ENCODE results near the gene DDR2. TPM values are rescaled to one million over a fixed set of nuclear protein-coding genes. Genes with fewer than 3 reads are reported as not detected.

Gene DDR2
- total RNA-seq, 1 experiment from 2014 or later, result 0.77 TPM

DNA sequence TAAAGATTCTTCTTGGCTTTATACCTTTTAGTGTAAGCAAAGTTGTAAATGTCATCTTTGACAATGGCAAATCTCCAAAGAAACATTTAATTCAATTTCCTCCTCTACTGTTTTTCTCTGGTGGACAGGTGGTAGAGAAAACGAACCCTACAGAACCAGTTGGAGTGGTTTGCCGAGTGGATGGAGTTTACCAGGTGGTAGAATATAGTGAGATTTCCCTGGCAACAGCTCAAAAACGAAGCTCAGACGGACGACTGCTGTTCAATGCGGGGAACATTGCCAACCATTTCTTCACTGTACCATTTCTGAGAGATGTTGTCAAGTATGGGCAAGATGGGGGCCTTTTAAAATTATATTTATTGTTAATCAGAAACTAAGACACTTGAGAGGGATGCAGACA lies 44.9 kb upstream of the DDR2 start:
- BruUV-seq (replicated peaks), result no TSS peak
- peaks cover 12% of the 10 kb centered on the region; the same call in 1 of the 2 replicates for H3K79me2 ChIP-seq (ENCODE audit: low read length)
- POLR2A ChIA-PET (ENCODE audit: unreplicated experiment), result no interaction called here
- H4K20me1 ChIP-seq (ENCODE audit: low read length), result no peaks in the 10 kb centered on the region
- peaks cover 8% of the 10 kb centered on the region for H3F3A ChIP-seq (ENCODE audit: low read length, unreplicated experiment)
- intact Hi-C loops (cut with micrococcal nuclease), result no loop called here
- CTCF ChIA-PET, result no interaction called here
- DNase-seq (peak; percentile 76), ATAC-seq (no peak)
- H3K4me2 ChIP-seq (ENCODE audit: low read length), result peak overlapping the region; percentile 10; the same call in 1 of the 2 replicates
- no peaks in the 10 kb centered on the region for H3K27me3 ChIP-seq (ENCODE audit: low read length)
- H3K9ac ChIP-seq (ENCODE audit: low read length), result no peak overlapping the region
- TF ChIP-seq, protein P1, sequence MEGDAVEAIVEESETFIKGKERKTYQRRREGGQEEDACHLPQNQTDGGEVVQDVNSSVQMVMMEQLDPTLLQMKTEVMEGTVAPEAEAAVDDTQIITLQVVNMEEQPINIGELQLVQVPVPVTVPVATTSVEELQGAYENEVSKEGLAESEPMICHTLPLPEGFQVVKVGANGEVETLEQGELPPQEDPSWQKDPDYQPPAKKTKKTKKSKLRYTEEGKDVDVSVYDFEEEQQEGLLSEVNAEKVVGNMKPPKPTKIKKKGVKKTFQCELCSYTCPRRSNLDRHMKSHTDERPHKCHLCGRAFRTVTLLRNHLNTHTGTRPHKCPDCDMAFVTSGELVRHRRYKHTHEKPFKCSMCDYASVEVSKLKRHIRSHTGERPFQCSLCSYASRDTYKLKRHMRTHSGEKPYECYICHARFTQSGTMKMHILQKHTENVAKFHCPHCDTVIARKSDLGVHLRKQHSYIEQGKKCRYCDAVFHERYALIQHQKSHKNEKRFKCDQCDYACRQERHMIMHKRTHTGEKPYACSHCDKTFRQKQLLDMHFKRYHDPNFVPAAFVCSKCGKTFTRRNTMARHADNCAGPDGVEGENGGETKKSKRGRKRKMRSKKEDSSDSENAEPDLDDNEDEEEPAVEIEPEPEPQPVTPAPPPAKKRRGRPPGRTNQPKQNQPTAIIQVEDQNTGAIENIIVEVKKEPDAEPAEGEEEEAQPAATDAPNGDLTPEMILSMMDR (conservative IDR thresholded peaks at IDR 0.05; ENCODE audit: low read depth, low read length), result no peak
- no peak for TF ChIP-seq EZH2 (IDR thresholded peaks at IDR 0.05; ENCODE audit: low read length, unreplicated experiment)
- no peak for TF ChIP-seq EZH2phosphoT487 (IDR thresholded peaks at IDR 0.05; ENCODE audit: borderline replicate concordance, low read length)
- H3K36me3 ChIP-seq (ENCODE audit: low read depth, low read length), result peaks cover 61% of the 10 kb centered on the region
- H3K27ac ChIP-seq (ENCODE audit: low read length), result no peak overlapping the region
- H3K9me2 ChIP-seq (replicated peaks; ENCODE audit: low read length), result no peaks in the 10 kb centered on the region
- H3K4me3 ChIP-seq (ENCODE audit: low read length), result no peak overlapping the region
- no peaks in the 10 kb centered on the region for H3K9me3 ChIP-seq (ENCODE audit: low read length)
- H2AFZ ChIP-seq (ENCODE audit: low read length), result no peak overlapping the region
- peaks cover 21% of the 10 kb centered on the region; the same call in 1 of the 2 replicates for H3K4me1 ChIP-seq (ENCODE audit: insufficient read depth, low read length)

DNA sequence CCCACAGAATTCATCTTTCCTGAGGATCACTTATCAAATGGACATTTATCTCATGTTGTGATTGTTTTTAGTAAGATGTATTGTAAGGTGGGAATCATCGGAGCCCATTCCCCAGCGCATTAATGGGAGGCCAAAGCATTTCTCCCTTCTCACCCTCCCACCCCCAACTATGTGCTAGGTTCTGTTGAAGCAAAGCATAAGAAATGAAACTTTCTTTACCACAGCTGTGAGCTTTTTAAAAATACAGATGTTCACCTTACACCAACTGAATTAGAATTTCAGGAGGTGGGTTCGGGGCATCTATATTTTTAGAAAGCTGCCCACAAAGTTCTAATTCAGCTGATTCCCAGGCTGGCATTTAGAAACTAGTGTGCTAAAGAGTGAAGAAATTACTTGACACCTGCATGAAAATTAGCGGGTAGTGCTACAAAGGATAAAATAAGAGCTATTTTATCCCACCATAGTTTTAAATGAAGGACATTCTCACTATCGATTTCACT lies 44.5 kb upstream of the DDR2 start:
- POLR2A ChIA-PET (ENCODE audit: unreplicated experiment), result no interaction called here
- peaks cover 21% of the 10 kb centered on the region; the same call in 1 of the 2 replicates for H3K4me1 ChIP-seq (ENCODE audit: insufficient read depth, low read length)
- H3F3A ChIP-seq (ENCODE audit: low read length, unreplicated experiment), result peaks cover 8% of the 10 kb centered on the region
- H3K4me2 ChIP-seq (ENCODE audit: low read length), result no peak overlapping the region
- H3K4me3 ChIP-seq (ENCODE audit: low read length), result no peak overlapping the region
- no peak overlapping the region for H3K9ac ChIP-seq (ENCODE audit: low read length)
- H3K36me3 ChIP-seq (ENCODE audit: low read depth, low read length), result peaks cover 62% of the 10 kb centered on the region
- H3K9me3 ChIP-seq (ENCODE audit: low read length), result no peaks in the 10 kb centered on the region
- H3K79me2 ChIP-seq (ENCODE audit: low read length), result peaks cover 12% of the 10 kb centered on the region; the same call in 1 of the 2 replicates
- no TSS peak for BruUV-seq (replicated peaks)
- no peak overlapping the region for H2AFZ ChIP-seq (ENCODE audit: low read length)
- H3K27ac ChIP-seq (ENCODE audit: low read length), result no peak overlapping the region
- TF ChIP-seq, protein P1 (conservative IDR thresholded peaks at IDR 0.05; ENCODE audit: low read depth, low read length), result no peak
- no peak for TF ChIP-seq EZH2phosphoT487 (IDR thresholded peaks at IDR 0.05; ENCODE audit: borderline replicate concordance, low read length)
- no peak for TF ChIP-seq EZH2 (IDR thresholded peaks at IDR 0.05; ENCODE audit: low read length, unreplicated experiment)
- H4K20me1 ChIP-seq (ENCODE audit: low read length), result no peaks in the 10 kb centered on the region
- CTCF ChIA-PET, result no interaction called here
- H3K27me3 ChIP-seq (ENCODE audit: low read length), result no peaks in the 10 kb centered on the region
- no peaks in the 10 kb centered on the region for H3K9me2 ChIP-seq (replicated peaks; ENCODE audit: low read length)
- ATAC-seq (no peak), DNase-seq (no peak)
- intact Hi-C loops (cut with micrococcal nuclease), result no loop called here

DNA sequence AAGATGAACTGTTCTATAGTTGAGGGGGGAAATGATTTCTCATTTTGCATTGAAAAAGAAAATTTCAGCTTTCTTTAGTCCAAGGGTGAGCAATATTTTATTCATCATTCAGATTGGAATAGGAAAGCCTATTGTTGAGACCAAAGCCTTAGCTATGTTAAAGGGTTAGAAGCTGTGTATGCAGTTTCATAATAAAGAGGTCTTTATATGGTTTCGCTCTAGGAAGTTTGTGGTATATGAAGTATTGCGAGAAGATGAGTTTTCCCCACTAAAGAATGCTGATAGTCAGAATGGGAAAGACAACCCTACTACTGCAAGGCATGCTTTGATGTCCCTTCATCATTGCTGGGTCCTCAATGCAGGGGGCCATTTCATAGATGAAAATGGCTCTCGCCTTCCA lies 42.2 kb upstream of the DDR2 start:
- CTCF ChIA-PET, result no interaction called here
- intact Hi-C loops (cut with micrococcal nuclease), result no loop called here
- no peak for DNase-seq
- Histone ChIP-seq H3F3A (ENCODE audit: low read length, unreplicated experiment) (peaks cover 8% of the 10 kb centered on the region), H3K9ac (ENCODE audit: low read length) (no peak overlapping the region), H3K27me3 (ENCODE audit: low read length) (no peaks in the 10 kb centered on the region), H2AFZ (ENCODE audit: low read length) (no peak overlapping the region), H4K20me1 (ENCODE audit: low read length) (no peaks in the 10 kb centered on the region), H3K4me2 (ENCODE audit: low read length) (no peak overlapping the region), H3K4me3 (ENCODE audit: low read length) (no peak overlapping the region), H3K27ac (ENCODE audit: low read length) (no peak overlapping the region), H3K79me2 (ENCODE audit: low read length) (peaks cover 5% of the 10 kb centered on the region; the same call in 1 of the 2 replicates), H3K9me2 (replicated peaks; ENCODE audit: low read length) (no peaks in the 10 kb centered on the region), H3K4me1 (ENCODE audit: insufficient read depth, low read length) (peaks cover 7% of the 10 kb centered on the region; the same call in 1 of the 2 replicates), H3K9me3 (ENCODE audit: low read length) (no peaks in the 10 kb centered on the region), H3K36me3 (ENCODE audit: low read depth, low read length) (peaks cover 74% of the 10 kb centered on the region)
- TF ChIP-seq, protein P1 (conservative IDR thresholded peaks at IDR 0.05; ENCODE audit: low read depth, low read length), result no peak
- TF ChIP-seq EZH2phosphoT487 (IDR thresholded peaks at IDR 0.05; ENCODE audit: borderline replicate concordance, low read length), result no peak
- TF ChIP-seq EZH2 (IDR thresholded peaks at IDR 0.05; ENCODE audit: low read length, unreplicated experiment), result no peak
- POLR2A ChIA-PET (ENCODE audit: unreplicated experiment), result interaction anchor here (0.7 kb wide), 1 partner anchor 17 kb away, joined by 8 read pairs; no protein-coding TSS in a partner anchor
- no peak for ATAC-seq
- no TSS peak for BruUV-seq (replicated peaks)

All from PC-3 (cell line).